SK-N-SH treated with all-trans-retinoic acid at 6 μM for 48 hours (cell line): Measurements from ENCODE around the gene ALDH16A1.

Experiments used
- ATAC-seq: fragments of 200-7000 bp; cut with Tn5 transposase; 3 replicates; pipeline ENCODE4 v1.9.1; 2020; ENCODE audit warnings: mild to moderate bottlenecking, moderate library complexity
- BACH2 ChIP-seq: fragments of 250-450 bp; sonication (Bioruptor Pico); IDR thresholded peaks from 2 replicates; pipeline ENCODE4 v1.9.0; 2021; ENCODE audit warnings: mild to moderate bottlenecking, borderline replicate concordance
- CREB5 ChIP-seq: fragments of 250-450 bp; sonication (Bioruptor Pico); IDR thresholded peaks from 2 replicates; pipeline ENCODE4 v1.5.1; 2020; ENCODE audit warnings: low read depth, mild to moderate bottlenecking, moderate library complexity
- CSDC2 ChIP-seq: fragments of 250-450 bp; sonication (Bioruptor Pico); IDR thresholded peaks from 2 replicates; pipeline ENCODE4 v1.5.0; 2020; ENCODE audit warnings: mild to moderate bottlenecking, moderate library complexity
- CSRNP3 ChIP-seq: fragments of 250-450 bp; sonication (Bioruptor Pico); IDR thresholded peaks from 2 replicates; pipeline ENCODE4 v1.5.1; 2021; ENCODE audit warnings: mild to moderate bottlenecking, moderate library complexity
- ESRRG ChIP-seq: fragments of 250-450 bp; sonication (Bioruptor Pico); IDR thresholded peaks from 2 replicates; pipeline ENCODE4 v1.6.1; 2021; ENCODE audit warnings: mild to moderate bottlenecking
- GLIS3 ChIP-seq: fragments of 250-450 bp; sonication (Bioruptor Pico); IDR thresholded peaks from 2 replicates; pipeline ENCODE4 v1.5.0; 2020; ENCODE audit warnings: mild to moderate bottlenecking, moderate library complexity
- OSR1 ChIP-seq: fragments of 250-450 bp; sonication (Bioruptor Pico); IDR thresholded peaks from 2 replicates; pipeline ENCODE4 v1.8.0; 2022; ENCODE audit warnings: moderate library complexity, mild to moderate bottlenecking, inconsistent platforms
- PATZ1 ChIP-seq: fragments of 250-450 bp; sonication (Bioruptor Pico); IDR thresholded peaks from 2 replicates; pipeline ENCODE4 v1.8.0; 2020; ENCODE audit warnings: mild to moderate bottlenecking, moderate library complexity, borderline replicate concordance
- POU6F1 ChIP-seq: fragments of 250-450 bp; sonication (Bioruptor Pico); IDR thresholded peaks from 2 replicates; pipeline ENCODE4 v1.8.0; 2021; ENCODE audit warnings: low read depth, mild to moderate bottlenecking, moderate library complexity, borderline replicate concordance
- PPARA ChIP-seq: fragments of 250-450 bp; sonication (Bioruptor Pico); IDR thresholded peaks from 2 replicates; pipeline ENCODE4 v1.5.0; 2020; ENCODE audit warnings: mild to moderate bottlenecking, borderline replicate concordance
- RARB ChIP-seq: fragments of 250-450 bp; sonication (Bioruptor Pico); IDR thresholded peaks from 2 replicates; pipeline ENCODE4 v1.8.0; 2021; ENCODE audit warnings: mild to moderate bottlenecking, moderate library complexity
- SNAI2 ChIP-seq: fragments of 250-450 bp; sonication (Bioruptor Pico); IDR thresholded peaks from 2 replicates; pipeline ENCODE4 v1.5.0; 2020; ENCODE audit warnings: mild to moderate bottlenecking, moderate library complexity
- TCF4 ChIP-seq: fragments of 250-450 bp; sonication (Bioruptor Pico); IDR thresholded peaks from 2 replicates; pipeline ENCODE4 v1.8.0; 2021; ENCODE audit warnings: mild to moderate bottlenecking, moderate library complexity, borderline replicate concordance
- TOX ChIP-seq: fragments of 250-450 bp; sonication (Bioruptor Pico); IDR thresholded peaks from 2 replicates; pipeline ENCODE4 v1.8.0; 2021; ENCODE audit warnings: mild to moderate bottlenecking, moderate library complexity, borderline replicate concordance
- TSHZ2 ChIP-seq: fragments of 250-450 bp; sonication (Bioruptor Pico); IDR thresholded peaks from 2 replicates; pipeline ENCODE4 v1.5.0; 2020; ENCODE audit warnings: mild to moderate bottlenecking, moderate library complexity
- ZC3H10 ChIP-seq: fragments of 250-450 bp; sonication (Bioruptor Pico); IDR thresholded peaks from 2 replicates; pipeline ENCODE4 v1.5.1; 2021; ENCODE audit warnings: mild to moderate bottlenecking, moderate library complexity
- ZFP3 ChIP-seq: fragments of 250-450 bp; sonication (Bioruptor Pico); IDR thresholded peaks from 2 replicates; pipeline ENCODE4 v1.5.0; 2020; ENCODE audit warnings: mild to moderate bottlenecking, moderate library complexity
- ZNF565 ChIP-seq: fragments of 450-650 bp; formaldehyde crosslinking; conservative IDR thresholded peaks from 2 replicates; pipeline ENCODE4 v1.5.0; 2020; ENCODE audit warnings: low read depth, mild to moderate bottlenecking, moderate library complexity
- ZNF70 ChIP-seq: fragments of 450-650 bp; formaldehyde crosslinking; IDR thresholded peaks from 2 replicates; pipeline ENCODE4 v1.5.0; 2020; ENCODE audit warnings: mild to moderate bottlenecking, moderate library complexity
- ZNF8 ChIP-seq: fragments of 450-650 bp; formaldehyde crosslinking; IDR thresholded peaks from 2 replicates; pipeline ENCODE4 v1.5.0; 2020; ENCODE audit warnings: mild to moderate bottlenecking, moderate library complexity

ALDH16A1 gene

GRCh38 chr19:49507803-49508494, 54.9 kb downstream of the ALDH16A1 start:
- no peak for ATAC-seq
- TF ChIP-seq CREB5 (CRISPR knock-in tag) = no peak
- TF ChIP-seq ZFP3 (CRISPR knock-in tag) = no peak
- TF ChIP-seq SNAI2 (CRISPR knock-in tag) = no peak
- TF ChIP-seq ZNF8 (CRISPR knock-in tag) = no peak
- no peak for TF ChIP-seq TOX (CRISPR knock-in tag)
- TF ChIP-seq PATZ1 = no peak
- no peak for TF ChIP-seq ZNF70 (CRISPR knock-in tag)
- TF ChIP-seq BACH2 (CRISPR knock-in tag) = no peak
- TF ChIP-seq ZC3H10 (CRISPR knock-in tag) = no peak
- no peak for TF ChIP-seq OSR1
- TF ChIP-seq GLIS3 (CRISPR knock-in tag) = no peak
- no peak for TF ChIP-seq TSHZ2 (CRISPR knock-in tag)

GRCh38 chr19:49512970-49513745, 60.1 kb downstream of the ALDH16A1 start:
- no peak for TF ChIP-seq CSRNP3 (CRISPR knock-in tag)
- no peak for TF ChIP-seq ZC3H10 (CRISPR knock-in tag)
- no peak for TF ChIP-seq ZNF8 (CRISPR knock-in tag)
- TF ChIP-seq PPARA (CRISPR knock-in tag) = no peak
- TF ChIP-seq PATZ1 = no peak
- no peak for TF ChIP-seq GLIS3 (CRISPR knock-in tag)
- TF ChIP-seq ZNF565 (CRISPR knock-in tag) = no peak
- no peak for TF ChIP-seq ZNF70 (CRISPR knock-in tag)
- TF ChIP-seq POU6F1 = no peak
- TF ChIP-seq OSR1 = no peak
- no peak for TF ChIP-seq CREB5 (CRISPR knock-in tag)
- TF ChIP-seq ESRRG (CRISPR knock-in tag) = no peak
- TF ChIP-seq TSHZ2 (CRISPR knock-in tag) = no peak
- TF ChIP-seq TCF4 (CRISPR knock-in tag) = no peak
- TF ChIP-seq CSDC2 (CRISPR knock-in tag) = no peak
- TF ChIP-seq SNAI2 (CRISPR knock-in tag) = no peak
- no peak for TF ChIP-seq RARB (CRISPR knock-in tag)
- ATAC-seq = peak; percentile 84
